Melanocyte of skin (primary cell): Measurements from ENCODE around the gene ARL11. TPM values are rescaled to one million over a fixed set of nuclear protein-coding genes. Genes with fewer than 3 reads are reported as not detected.

ENCODE experiments used
- total RNA-seq, 2 donors: library from RNA; depleted of rRNA; stranded (reverse); fragments of >200 nt; gene quantifications; 2 replicates each; pipeline ENCODE4 v1.2.3, GENCODE V29; 2012

Gene ARL11
- total RNA-seq, result not detected

GRCh38 chr13:49627831-49628652 is at the start of gene ARL11:
ARL11 (plus strand) TSS chr13:49628507; CDS start chr13:49630448, 1,941 bp downstream.

GRCh38 chr13:49585220-49586157 is 42.8 kb upstream of the ARL11 start, which contains the start of gene RCBTB1:
RCBTB1 (minus strand) TSS chr13:49585558; CDS start chr13:49567279, 18,279 bp downstream.

Other genes with a start within 250 kb of the ARL11 start
- 10 to 100 TPM; 13.7 to 22.4 TPM for gene CAB39L, start 184.4 kb upstream of the ARL11 start, total RNA-seq
- 10 to 100 TPM; 27.6 to 44.0 TPM for gene SETDB2, start 184.2 kb upstream of the ARL11 start, total RNA-seq
- 10 to 100 TPM; 19.3 to 32.6 TPM for gene PHF11, start 132.6 kb upstream of the ARL11 start, total RNA-seq
- gene RCBTB1, start 42.9 kb upstream of the ARL11 start, total RNA-seq, result 10 to 100 TPM; 24.6 to 35.8 TPM
- gene EBPL, start 63.0 kb downstream of the ARL11 start, total RNA-seq, result 10 to 100 TPM; 15.5 to 37.6 TPM
- gene KPNA3, start 164.2 kb downstream of the ARL11 start, total RNA-seq, result 10 to 100 TPM; 18.6 to 27.6 TPM